ENCODE measurements around the gene NLGN4X.

NLGN4X gene

DNA sequence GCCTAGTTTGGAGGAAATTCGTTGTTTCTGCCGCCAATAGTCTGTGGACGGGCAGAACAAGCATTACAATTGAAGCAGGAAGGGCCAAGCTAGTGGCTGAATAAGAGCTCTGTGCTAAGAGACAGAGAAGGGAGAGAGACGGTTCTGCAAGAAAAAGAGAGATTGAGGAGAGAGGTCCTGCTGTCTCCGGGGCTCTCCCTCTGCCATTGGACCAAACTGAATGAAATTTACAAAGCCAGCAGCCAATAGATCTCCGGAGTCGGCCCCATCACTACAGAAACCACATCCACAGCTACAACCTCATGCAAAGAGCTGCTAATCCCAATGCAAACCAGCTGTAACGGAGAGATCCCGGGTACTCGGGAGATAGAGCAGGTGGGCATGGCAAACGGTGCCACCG, at the start of gene NLGN4X:
TSS of gene NLGN4X (minus strand) at position 148 of the 400 bp plus-strand sequence. CDS start 77,401 bp downstream, outside the sequence.
- Histone ChIP-seq H3F3A (ENCODE audit: insufficient read depth, low read length) (no peaks in the 10 kb centered on the region), H4K20me1 (ENCODE audit: insufficient read depth, low read length) (no peaks in the 10 kb centered on the region), H3K9ac (ENCODE audit: low read length) (no peak within 1 kb of the TSS), H3K4me3 (ENCODE audit: low read depth, low read length, poor library complexity, severe bottlenecking) (no peak within 1 kb of the TSS), H2AFZ (ENCODE audit: low read length) (no peak within 1 kb of the TSS), H3K4me2 (ENCODE audit: low read length) (no peak within 1 kb of the TSS), H3K27me3 (ENCODE audit: insufficient read depth, low read length) (no peaks in the 10 kb centered on the region), H3K4me1 (ENCODE audit: insufficient read depth, low read length, severe bottlenecking) (no peaks in the 10 kb centered on the region), H3K9me3 (ENCODE audit: low read length) (no peaks in the 10 kb centered on the region), H3K36me3 (ENCODE audit: insufficient read depth, low read length) (no peaks in the 10 kb centered on the region), H3K9me2 (ENCODE audit: low read depth, low read length) (no peaks in the 10 kb centered on the region), H3K27ac (ENCODE audit: low read depth, low read length, poor library complexity, severe bottlenecking) (no peak within 1 kb of the TSS), H3K79me2 (ENCODE audit: insufficient read depth, low read length) (no peaks in the 10 kb centered on the region)
- TF ChIP-seq EZH2 (IDR thresholded peaks at IDR 0.05; ENCODE audit: borderline replicate concordance, low read length) (no peak), CTCF (IDR thresholded peaks at IDR 0.05; ENCODE audit: low read length) (no peak)

DNA sequence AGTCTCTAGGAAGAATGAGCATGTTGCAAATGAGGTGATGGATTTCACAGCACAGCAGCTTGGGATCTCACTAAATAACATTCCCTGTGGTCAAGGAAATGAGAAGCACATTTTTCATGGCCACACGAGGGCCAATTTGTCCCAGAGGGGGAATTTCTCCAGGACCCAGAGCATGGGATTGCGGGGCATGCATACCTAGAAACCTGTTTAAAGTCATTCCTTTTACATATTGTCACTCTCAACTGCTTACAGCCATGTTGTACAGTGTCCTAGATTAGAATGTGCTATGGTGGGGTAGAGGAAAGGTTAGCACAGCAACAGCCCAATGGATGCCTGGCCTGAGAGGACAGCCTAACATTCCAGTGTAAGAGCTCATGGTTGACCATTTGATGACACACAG, 37.4 kb upstream of the NLGN4X start:
- H3K9ac ChIP-seq (ENCODE audit: low read length) = no peak overlapping the region
- H3K4me1 ChIP-seq (ENCODE audit: insufficient read depth, low read length, severe bottlenecking) = no peaks in the 10 kb centered on the region
- H3F3A ChIP-seq (ENCODE audit: insufficient read depth, low read length) = no peaks in the 10 kb centered on the region
- H3K9me3 ChIP-seq (ENCODE audit: low read length) = no peaks in the 10 kb centered on the region
- H3K27ac ChIP-seq (ENCODE audit: low read depth, low read length, poor library complexity, severe bottlenecking) = no peak overlapping the region
- H3K4me3 ChIP-seq (ENCODE audit: low read depth, low read length, poor library complexity, severe bottlenecking) = no peak overlapping the region
- no peaks in the 10 kb centered on the region for H3K27me3 ChIP-seq (ENCODE audit: insufficient read depth, low read length)
- no peaks in the 10 kb centered on the region for H4K20me1 ChIP-seq (ENCODE audit: insufficient read depth, low read length)
- no peaks in the 10 kb centered on the region for H3K36me3 ChIP-seq (ENCODE audit: insufficient read depth, low read length)
- no peak overlapping the region for H2AFZ ChIP-seq (ENCODE audit: low read length)
- no peak overlapping the region for H3K4me2 ChIP-seq (ENCODE audit: low read length)
- no peaks in the 10 kb centered on the region for H3K79me2 ChIP-seq (ENCODE audit: insufficient read depth, low read length)
- no peaks in the 10 kb centered on the region for H3K9me2 ChIP-seq (ENCODE audit: low read depth, low read length)
- TF ChIP-seq CTCF (IDR thresholded peaks at IDR 0.05; ENCODE audit: low read length) (no peak), EZH2 (IDR thresholded peaks at IDR 0.05; ENCODE audit: borderline replicate concordance, low read length) (no peak)

DNA sequence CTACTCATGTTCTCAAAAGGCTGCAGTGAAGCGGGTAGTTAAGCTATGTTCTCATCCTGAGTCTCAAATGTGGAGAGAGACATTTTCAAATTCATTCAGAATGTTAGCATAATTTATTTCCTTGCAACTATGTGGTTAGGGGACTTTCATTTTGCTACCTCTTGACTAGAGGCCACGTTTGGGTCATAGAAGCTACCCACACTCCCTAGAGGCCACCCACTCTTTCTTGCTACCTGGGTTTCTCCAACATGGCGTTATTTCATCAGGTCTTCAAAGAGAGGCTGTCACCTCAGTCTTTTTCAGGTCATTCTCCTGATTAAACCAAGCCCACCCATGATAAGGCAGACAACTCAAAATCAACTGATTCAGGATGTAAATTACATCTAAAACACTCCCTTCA, 34.3 kb upstream of the NLGN4X start:
- Histone ChIP-seq H3K9me2 (ENCODE audit: low read depth, low read length) (no peaks in the 10 kb centered on the region), H3F3A (ENCODE audit: insufficient read depth, low read length) (no peaks in the 10 kb centered on the region), H3K4me3 (ENCODE audit: low read depth, low read length, poor library complexity, severe bottlenecking) (no peak overlapping the region), H3K36me3 (ENCODE audit: insufficient read depth, low read length) (no peaks in the 10 kb centered on the region), H3K4me1 (ENCODE audit: insufficient read depth, low read length, severe bottlenecking) (no peaks in the 10 kb centered on the region), H3K9ac (ENCODE audit: low read length) (no peak overlapping the region), H3K27ac (ENCODE audit: low read depth, low read length, poor library complexity, severe bottlenecking) (no peak overlapping the region), H3K79me2 (ENCODE audit: insufficient read depth, low read length) (no peaks in the 10 kb centered on the region), H2AFZ (ENCODE audit: low read length) (no peak overlapping the region), H4K20me1 (ENCODE audit: insufficient read depth, low read length) (no peaks in the 10 kb centered on the region), H3K4me2 (ENCODE audit: low read length) (no peak overlapping the region), H3K27me3 (ENCODE audit: insufficient read depth, low read length) (no peaks in the 10 kb centered on the region), H3K9me3 (ENCODE audit: low read length) (no peaks in the 10 kb centered on the region)
- TF ChIP-seq EZH2 (IDR thresholded peaks at IDR 0.05; ENCODE audit: borderline replicate concordance, low read length) (no peak), CTCF (IDR thresholded peaks at IDR 0.05; ENCODE audit: low read length) (no peak)

All from OCI-LY1 (cell line).